GM23248 (cell line): ENCODE data around the gene UPK3A.

ENCODE experiments used
- EZH2 ChIP-seq: fragments of 200-600 bp; sonication (generic); IDR thresholded peaks from 2 replicates; pipeline ENCODE4 v1.6.1; 2018; ENCODE audit warnings: antibody characterized with exemption, mild to moderate bottlenecking; ENCODE audit not compliant: insufficient read depth, poor library complexity, severe bottlenecking
- EZH2phosphoT487 ChIP-seq: fragments of 200-600 bp; sonication (generic); IDR thresholded peaks from 2 replicates; pipeline ENCODE4 v1.6.1; 2018; ENCODE audit warnings: antibody characterized with exemption, moderate library complexity, mild to moderate bottlenecking, low read depth; ENCODE audit not compliant: insufficient read depth

DNA sequence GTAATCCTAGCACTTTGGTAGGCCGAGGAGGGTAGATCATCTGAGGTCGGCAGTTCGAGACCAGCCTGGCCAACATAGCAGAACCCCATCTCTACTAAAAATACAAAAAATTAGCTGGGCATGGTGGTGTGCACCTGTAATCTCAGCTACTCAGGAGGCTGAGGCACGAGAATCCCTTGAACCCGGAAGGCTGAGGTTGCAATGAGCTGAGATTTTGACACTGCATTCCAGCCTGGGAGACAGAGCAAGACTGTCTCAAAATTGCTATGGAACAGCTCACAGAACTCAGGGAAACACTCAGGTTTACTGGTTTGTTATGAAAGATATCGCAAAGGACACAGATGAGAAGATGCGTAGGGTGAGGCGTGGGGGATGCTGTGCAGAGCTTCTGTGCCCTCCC, 27.7 kb downstream of the UPK3A start:
- TF ChIP-seq EZH2 (no peak), EZH2phosphoT487 (no peak)
